Progenitor cell of endocrine pancreas (in vitro differentiated cells): Measurements from ENCODE around the gene STRIP1. TPM values are rescaled to one million over a fixed set of nuclear protein-coding genes. Genes with fewer than 3 reads are reported as not detected.

Experiments
- DNase-seq: peaks from one replicate; pipeline ENCODE4 v3.0.0; 2021; ENCODE audit warnings: low spot score; ENCODE audit not compliant: unreplicated experiment
- H3K27ac Mint-ChIP-seq: 2 replicates; pipeline ENCODE4 v1.8.0; 2021; ENCODE audit warnings: mild to moderate bottlenecking, moderate library complexity, mixed read lengths
- H3K27me3 Mint-ChIP-seq: 2 replicates; pipeline ENCODE4 v1.8.0; 2021; ENCODE audit warnings: mixed read lengths
- H3K36me3 Mint-ChIP-seq: 2 replicates; pipeline ENCODE4 v1.8.0; 2022; ENCODE audit warnings: mixed read lengths; ENCODE audit not compliant: insufficient read depth
- H3K4me1 Mint-ChIP-seq: 2 replicates; pipeline ENCODE4 v1.8.0; 2021; ENCODE audit warnings: low read depth, mixed read lengths
- H3K4me3 Mint-ChIP-seq: 2 replicates; pipeline ENCODE4 v1.8.0; 2021; ENCODE audit warnings: low read depth, mild to moderate bottlenecking, moderate library complexity, mixed read lengths
- H3K9me3 Mint-ChIP-seq: 2 replicates; pipeline ENCODE4 v1.8.0; 2021; ENCODE audit warnings: low read depth, mixed read lengths
- total RNA-seq: library from RNA; stranded (reverse); gene quantifications from 2 replicates; pipeline ENCODE4 v1.2.1, GENCODE V29; 2021
- TF ChIP-seq, protein P1 (sequence below): fragments of 200-600 bp; sonication (generic); IDR thresholded peaks from one replicate; pipeline ENCODE4 v1.5.0; 2021; ENCODE audit warnings: antibody characterized with exemption, mild to moderate bottlenecking; ENCODE audit not compliant: unreplicated experiment

Gene STRIP1
- total RNA-seq, 1 donor from 2014 or later, result 79.1 TPM

GRCh38 chr1:110034040-110034450 is 379 bp upstream of the STRIP1 start:
- peaks cover 21% of the 10 kb centered on the region for H3K4me1 Mint-ChIP-seq
- H3K27me3 Mint-ChIP-seq, result no peaks in the 10 kb centered on the region
- DNase-seq, result no peak
- no peaks in the 10 kb centered on the region for H3K9me3 Mint-ChIP-seq
- H3K27ac Mint-ChIP-seq, result peak overlapping the region; percentile 96
- H3K36me3 Mint-ChIP-seq, result peaks cover 9% of the 10 kb centered on the region
- peak overlapping the region; percentile 94 for H3K4me3 Mint-ChIP-seq
- TF ChIP-seq, protein P1, sequence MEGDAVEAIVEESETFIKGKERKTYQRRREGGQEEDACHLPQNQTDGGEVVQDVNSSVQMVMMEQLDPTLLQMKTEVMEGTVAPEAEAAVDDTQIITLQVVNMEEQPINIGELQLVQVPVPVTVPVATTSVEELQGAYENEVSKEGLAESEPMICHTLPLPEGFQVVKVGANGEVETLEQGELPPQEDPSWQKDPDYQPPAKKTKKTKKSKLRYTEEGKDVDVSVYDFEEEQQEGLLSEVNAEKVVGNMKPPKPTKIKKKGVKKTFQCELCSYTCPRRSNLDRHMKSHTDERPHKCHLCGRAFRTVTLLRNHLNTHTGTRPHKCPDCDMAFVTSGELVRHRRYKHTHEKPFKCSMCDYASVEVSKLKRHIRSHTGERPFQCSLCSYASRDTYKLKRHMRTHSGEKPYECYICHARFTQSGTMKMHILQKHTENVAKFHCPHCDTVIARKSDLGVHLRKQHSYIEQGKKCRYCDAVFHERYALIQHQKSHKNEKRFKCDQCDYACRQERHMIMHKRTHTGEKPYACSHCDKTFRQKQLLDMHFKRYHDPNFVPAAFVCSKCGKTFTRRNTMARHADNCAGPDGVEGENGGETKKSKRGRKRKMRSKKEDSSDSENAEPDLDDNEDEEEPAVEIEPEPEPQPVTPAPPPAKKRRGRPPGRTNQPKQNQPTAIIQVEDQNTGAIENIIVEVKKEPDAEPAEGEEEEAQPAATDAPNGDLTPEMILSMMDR, result no peak

DNA sequence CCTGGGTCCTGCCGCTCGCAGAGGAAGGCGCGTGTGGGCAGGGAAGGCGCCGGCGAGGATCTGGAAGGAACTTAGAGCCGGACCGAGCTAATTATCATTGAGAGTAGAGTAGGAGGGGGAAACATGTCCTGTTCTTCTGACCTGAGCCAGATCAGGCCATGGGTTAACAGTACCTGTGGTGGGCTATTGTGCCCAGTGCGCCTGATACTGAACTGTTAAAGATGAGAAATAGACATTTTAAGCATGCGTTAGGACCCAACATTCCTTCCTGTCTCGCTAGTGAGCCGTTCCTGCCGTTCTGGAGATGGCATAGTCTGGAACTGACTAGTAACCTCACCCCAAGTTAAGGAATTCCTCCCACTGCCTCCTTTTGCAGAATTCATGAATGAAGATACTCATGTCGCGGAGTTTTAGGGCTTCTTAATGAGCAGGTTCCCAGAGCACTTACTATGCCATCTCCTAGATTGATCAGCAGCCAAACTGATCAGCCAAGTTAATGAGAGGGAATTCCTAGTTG is 870 bp downstream of the STRIP1 start:
- Mint-ChIP-seq H3K27me3 (no peaks in the 10 kb centered on the region), H3K27ac (peak overlapping the region; percentile 92), H3K9me3 (no peaks in the 10 kb centered on the region), H3K36me3 (peaks cover 11% of the 10 kb centered on the region), H3K4me3 (peak overlapping the region; percentile 94), H3K4me1 (peaks cover 21% of the 10 kb centered on the region)
- TF ChIP-seq, protein P1, result no peak
- DNase-seq, result no peak

GRCh38 chr1:110038271-110038670 is 3.8 kb downstream of the STRIP1 start:
- H3K36me3 Mint-ChIP-seq, result peaks cover 15% of the 10 kb centered on the region
- peaks cover 9% of the 10 kb centered on the region for H3K4me1 Mint-ChIP-seq
- H3K27me3 Mint-ChIP-seq, result no peaks in the 10 kb centered on the region

GRCh38 chr1:110039641-110040040 is 5.2 kb downstream of the STRIP1 start:
- H3K4me3 Mint-ChIP-seq, result no peak overlapping the region
- no peaks in the 10 kb centered on the region for H3K9me3 Mint-ChIP-seq
- no peak overlapping the region for H3K27ac Mint-ChIP-seq
- H3K27me3 Mint-ChIP-seq, result no peaks in the 10 kb centered on the region
- peaks cover 9% of the 10 kb centered on the region for H3K4me1 Mint-ChIP-seq
- DNase-seq, result no peak
- TF ChIP-seq, protein P1, result no peak
- H3K36me3 Mint-ChIP-seq, result peaks cover 18% of the 10 kb centered on the region

More at GRCh38 chr1:110038271-110038670, 3.8 kb downstream of the STRIP1 start:
- TF ChIP-seq, protein P1, result no peak
- no peak overlapping the region for H3K27ac Mint-ChIP-seq
- no peaks in the 10 kb centered on the region for H3K9me3 Mint-ChIP-seq
- no peak overlapping the region for H3K4me3 Mint-ChIP-seq
- DNase-seq, result no peak

GRCh38 chr1:110040548-110040947 is 6.1 kb downstream of the STRIP1 start:
- peaks cover 20% of the 10 kb centered on the region for H3K36me3 Mint-ChIP-seq
- peaks cover 5% of the 10 kb centered on the region for H3K4me1 Mint-ChIP-seq
- no peak overlapping the region for H3K4me3 Mint-ChIP-seq
- no peaks in the 10 kb centered on the region for H3K9me3 Mint-ChIP-seq
- TF ChIP-seq, protein P1, result no peak
- DNase-seq, result no peak
- H3K27ac Mint-ChIP-seq, result no peak overlapping the region
- no peaks in the 10 kb centered on the region for H3K27me3 Mint-ChIP-seq
